Hematopoietic multipotent progenitor cell treated with erythropoietin and hydrocortisone succinate and interleukin-3 and kit ligand, for 17 days (in vitro differentiated cells): ENCODE data around the gene NUP133.
"Not testable (repeated sequence)": the region's sequence is repeated elsewhere in the genome, so short reads cannot be mapped to it uniquely, and the experiment has no call there.

Experiments used
- DNase-seq: peaks from one replicate; pipeline ENCODE4 v3.0.0-alpha.2; 2015; ENCODE audit warnings: low spot score

Gene NUP133

DNA sequence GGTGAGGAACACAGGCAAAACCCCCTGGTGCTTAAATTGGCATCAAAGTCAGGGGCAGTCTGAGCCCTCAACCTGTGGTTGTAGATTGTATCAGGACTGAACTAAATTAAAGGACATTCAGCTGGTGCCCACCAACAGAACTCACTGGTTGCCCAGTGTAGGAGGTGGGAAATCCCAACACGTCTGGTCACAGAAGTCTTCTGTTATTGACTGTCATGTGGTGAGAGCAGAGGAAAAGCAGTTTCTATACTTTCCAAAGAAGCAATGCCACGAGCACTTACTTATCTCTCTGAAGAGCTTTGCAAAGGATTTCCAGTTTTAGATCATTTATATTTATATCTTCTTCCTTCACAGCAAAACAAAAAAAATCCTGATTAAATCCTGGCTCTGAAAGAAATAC lies 59.3 kb downstream of the NUP133 start:
- DNase-seq: no peak

GRCh38 chr1:229448354-229448753 lies 59.8 kb downstream of the NUP133 start:
- DNase-seq: no peak

- DNase-seq: no peak
These were observed 60.3 kb downstream of the NUP133 start for GRCh38 chr1:229447809-229448252.

DNA sequence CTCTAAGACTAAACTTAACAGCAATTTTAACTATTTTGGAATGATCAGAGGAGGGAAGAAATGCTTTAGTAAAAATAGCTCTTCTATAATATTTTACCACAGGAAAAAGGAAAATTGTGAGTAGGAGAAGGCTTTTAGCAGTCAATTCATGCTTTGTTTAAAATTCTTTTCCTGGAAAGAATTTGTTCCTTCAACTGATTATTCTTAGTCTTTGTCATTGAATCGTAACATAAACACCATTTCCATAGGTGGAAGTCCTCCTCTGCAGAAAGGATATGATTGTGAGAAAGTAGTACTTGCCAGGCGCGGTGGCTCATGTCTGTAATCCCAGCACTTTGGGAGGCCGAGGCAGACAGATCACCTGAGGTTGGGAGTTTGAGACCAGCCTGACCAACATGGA lies 62.3 kb downstream of the NUP133 start:
- no peak for DNase-seq

GRCh38 chr1:229440851-229441537 lies 67.1 kb downstream of the NUP133 start:
- no peak for DNase-seq

DNA sequence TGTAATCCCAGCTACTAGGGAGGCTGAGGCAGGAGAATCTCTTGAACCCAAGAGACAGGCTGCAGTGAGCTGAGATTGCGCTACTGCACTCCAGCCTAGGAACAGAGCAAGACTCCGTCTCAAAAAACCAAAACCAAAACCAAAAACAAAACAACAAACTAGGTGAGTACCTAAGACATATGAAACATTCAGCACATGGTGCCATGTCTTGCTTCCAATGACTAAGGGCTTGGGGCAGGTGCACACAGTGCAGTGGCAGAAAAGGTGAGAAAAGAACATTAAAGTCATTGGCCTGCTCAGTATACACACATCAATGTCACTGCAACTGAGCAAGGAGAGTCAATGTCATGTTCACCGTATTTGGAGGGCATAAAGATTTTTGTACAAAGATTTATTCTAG lies 70.1 kb downstream of the NUP133 start:
- DNase-seq: no peak

DNA sequence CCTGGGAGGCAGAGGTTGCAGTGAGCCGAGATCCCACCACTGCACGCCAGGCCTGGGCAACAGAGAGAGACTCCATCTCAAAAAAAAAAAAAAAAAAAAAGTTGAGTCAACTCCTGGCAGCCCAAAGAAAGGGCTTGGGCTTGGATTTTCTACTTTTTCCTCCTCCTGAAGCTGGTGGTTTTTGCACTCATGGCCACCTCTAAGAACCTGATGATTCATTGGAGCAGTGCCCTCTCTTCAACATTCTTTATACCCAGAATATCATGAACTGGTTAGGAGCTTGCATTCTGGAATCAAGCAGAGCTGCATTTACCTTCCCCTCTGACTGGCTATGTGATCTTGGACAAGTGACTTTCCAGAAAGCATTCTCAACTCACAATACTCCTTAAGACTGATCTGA lies 70.7 kb downstream of the NUP133 start:
- no peak for DNase-seq

DNA sequence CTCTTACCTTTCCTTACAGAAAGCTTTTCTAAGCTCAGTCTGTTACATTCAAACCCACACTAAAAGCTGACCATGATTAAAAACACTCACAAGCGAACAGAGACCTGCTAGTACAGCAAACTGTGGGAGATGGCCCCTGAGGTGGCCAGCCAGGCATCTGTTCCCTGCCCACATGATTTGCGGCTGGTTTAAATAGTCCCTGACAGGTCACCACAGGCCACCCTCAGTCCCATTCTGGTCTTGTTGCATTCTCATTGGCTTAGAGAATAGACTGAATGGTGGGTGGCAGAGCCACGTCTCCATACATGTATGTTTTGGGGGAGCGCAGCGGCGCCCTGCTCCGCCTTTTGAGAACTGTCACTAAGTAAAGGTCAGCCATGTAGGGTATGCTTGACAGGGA lies 71.9 kb downstream of the NUP133 start:
- no peak for DNase-seq

DNA sequence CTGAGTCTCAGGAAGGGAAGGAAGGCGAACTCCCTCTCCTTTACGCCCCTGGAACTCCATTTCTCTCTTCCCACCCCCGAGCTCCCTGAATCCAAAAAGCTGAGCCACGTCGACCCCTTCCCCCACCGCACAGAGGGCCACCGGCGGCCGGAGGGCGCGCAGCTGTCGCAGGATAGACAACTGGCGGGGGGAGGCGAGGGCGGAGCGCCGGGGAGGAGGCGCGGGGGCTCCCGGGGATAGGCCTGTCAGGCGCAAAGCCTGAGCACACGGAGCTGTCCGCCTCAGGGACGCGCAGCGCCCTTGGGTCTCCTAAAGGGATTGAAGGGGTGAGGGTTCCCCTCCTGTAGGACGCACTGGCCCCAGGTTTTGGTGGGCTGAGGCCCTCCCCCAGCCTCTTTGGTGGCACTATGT lies 73.5 kb downstream of the NUP133 start:
- no peak for DNase-seq

- no peak for DNase-seq
These were observed 74.0 kb downstream of the NUP133 start, which contains the start of gene ACTA1 for GRCh38 chr1:229434005-229434640. Gene ACTA1, minus strand, starts transcription at chr1:229434094. Its CDS starts 979 bp downstream, at chr1:229433115.

DNA sequence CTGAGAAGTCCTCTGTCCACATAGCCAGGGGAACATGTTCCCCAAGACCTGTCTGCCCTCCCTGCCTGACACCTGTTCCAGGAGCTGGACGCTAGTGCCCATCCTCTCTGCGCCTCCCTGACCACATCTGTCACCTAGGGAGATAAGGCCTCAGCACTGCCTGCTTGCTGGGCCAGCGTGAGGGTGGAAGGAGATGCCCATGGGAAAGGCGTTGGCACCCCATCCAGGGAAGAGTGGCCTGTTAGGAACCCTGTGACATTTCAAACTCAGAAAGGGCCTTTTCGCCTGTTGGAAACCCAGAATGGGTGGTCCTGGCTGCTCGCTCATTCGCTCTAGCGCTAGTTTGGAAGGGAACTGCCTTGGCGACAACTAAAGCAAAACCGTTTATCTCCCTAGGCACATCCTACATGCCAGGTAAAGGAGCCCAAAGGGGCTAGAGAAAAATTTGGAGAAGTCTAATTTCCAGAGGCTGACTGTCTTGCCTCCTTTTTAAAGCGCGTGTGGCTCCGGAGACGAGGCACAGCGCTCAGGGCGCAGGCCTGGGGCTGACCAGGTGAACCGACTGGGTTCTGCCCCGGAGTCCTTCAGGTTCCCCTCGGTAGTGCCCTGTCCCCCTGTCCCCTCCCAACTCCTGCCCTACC lies 74.7 kb downstream of the NUP133 start:
- DNase-seq: no peak

DNA sequence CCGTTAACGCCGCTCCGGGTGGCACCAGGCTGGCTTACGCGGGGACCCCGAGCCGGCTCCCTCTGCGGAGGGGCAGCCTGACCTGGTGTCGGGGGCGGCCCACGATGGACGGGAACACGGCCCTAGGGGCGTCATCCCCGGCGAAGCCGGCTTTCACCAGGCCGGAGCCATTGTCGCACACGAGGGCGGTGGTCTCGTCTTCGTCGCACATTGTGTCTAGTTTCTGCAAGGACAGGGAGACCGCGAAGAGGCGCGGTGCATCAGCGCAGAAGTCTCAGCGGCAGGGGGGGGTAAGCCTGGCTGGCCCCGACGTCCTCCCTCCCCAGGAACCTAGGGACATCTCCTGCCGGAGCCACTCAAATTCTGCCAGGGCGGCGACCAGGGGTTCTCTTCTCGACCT lies 75.2 kb downstream of the NUP133 start:
- DNase-seq: no peak

GRCh38 chr1:229432116-229432461 lies 76.1 kb downstream of the NUP133 start:
- DNase-seq: no peak

DNA sequence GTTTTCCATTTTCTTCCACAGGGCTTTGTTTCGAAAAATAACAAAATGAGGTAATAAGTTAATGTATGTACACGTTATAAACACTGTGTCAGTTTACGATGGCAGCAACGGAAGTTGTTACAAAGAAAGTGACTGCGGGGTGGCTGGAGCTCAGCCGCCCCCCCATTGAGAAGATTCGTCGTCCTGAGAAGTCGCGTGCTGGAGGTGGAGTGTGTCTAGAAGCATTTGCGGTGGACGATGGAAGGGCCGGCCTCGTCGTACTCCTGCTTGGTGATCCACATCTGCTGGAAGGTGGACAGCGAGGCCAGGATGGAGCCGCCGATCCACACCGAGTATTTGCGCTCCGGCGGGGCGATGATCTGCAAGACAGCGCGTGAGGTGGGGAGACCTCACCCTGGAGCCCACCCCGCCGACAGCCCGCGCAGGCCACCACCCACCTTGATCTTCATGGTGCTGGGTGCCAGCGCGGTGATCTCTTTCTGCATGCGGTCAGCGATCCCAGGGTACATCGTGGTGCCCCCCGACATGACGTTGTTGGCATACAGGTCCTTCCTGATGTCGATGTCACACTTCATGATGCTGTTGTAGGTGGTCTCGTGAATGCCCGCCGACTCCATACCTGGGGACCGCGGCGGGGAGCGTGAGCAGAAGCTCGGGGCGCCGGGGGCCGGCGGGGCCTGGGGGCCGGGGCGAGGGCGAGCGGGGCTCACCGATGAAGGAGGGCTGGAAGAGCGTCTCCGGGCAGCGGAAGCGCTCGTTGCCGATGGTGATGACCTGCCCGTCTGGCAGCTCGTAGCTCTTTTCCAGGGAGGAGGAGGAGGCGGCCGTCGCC lies 76.6 kb downstream of the NUP133 start:
- DNase-seq: no peak

DNA sequence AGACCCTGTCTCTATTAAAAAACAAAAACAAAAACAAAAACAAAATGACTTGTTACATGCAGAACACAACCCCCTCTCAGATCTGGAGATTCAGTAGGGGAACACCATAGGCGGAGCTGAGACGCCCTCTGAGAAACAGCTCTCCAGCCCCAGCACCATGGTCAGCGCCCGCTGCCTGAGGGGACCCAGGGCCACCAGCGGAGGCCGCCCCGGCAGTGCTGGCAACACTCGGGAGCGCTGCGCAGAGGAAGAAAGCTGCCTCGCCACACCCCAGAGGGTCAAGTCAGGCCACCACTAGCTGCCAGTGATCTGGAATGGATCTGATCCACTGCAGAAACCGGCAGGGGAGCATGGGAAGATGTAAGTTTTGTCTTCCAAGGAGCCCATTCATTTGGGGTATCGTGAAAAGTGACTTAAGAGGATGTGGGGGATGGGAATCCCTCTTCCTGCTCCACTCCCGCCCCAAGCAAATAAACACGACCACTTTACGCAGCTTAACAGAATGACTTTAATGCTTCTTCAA lies 77.3 kb downstream of the NUP133 start:
- no peak for DNase-seq

GRCh38 chr1:229428256-229428655 lies 79.9 kb downstream of the NUP133 start:
- no peak for DNase-seq

DNA sequence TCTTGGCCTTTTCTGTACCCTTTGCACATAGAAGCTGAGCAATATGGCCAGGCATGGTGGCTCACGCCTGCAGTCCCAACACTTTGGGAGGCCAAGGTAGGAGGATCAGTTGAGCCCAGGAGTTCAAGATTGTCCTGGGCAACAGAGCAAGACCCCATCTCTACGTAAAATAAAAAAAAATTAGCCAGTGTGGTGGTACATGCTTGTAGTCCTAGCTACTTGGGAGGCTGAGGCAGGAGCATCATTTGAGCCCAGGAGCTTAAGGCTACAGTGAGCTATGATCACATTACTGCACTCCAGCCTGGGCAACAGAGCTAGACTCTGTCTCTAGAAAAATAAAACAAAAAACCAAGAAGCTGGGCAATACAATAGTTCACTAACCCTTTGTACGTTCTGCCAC lies 80.6 kb downstream of the NUP133 start:
- no peak for DNase-seq

DNA sequence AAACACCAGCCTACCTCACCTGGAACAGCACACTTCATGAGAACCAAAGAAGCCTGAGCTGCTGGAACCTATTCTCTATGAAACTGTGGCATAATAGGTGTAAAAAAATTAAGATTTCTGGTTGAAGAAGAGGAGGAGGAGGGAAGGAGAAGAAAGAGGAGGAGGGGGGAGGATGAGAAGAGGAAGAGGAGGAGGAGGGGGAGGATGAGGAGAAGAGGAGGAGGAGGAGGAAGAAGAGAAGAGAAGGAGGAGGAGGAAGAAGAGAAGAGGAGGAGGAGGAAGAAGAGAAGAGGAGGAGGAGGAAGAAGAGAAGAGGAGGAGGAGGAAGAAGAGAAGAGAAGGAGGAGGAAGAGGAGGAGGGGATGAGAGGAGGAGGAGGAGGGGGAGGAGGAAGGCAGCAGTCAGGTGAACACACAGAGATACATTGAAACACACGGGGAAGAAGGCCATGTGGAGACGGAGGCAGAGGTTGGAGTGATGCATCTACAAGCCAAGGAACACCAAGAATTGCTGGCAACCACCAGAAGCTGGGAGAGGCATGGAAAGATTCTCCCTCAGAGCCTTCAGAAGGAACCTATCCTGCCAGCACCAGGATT lies 82.5 kb downstream of the NUP133 start:
- DNase-seq: no peak

GRCh38 chr1:229420765-229421164 lies 87.4 kb downstream of the NUP133 start:
- DNase-seq: no peak

- DNase-seq: no peak
These were observed 87.9 kb downstream of the NUP133 start for GRCh38 chr1:229420224-229420623.

- not testable (repeated sequence) for DNase-seq
These were observed 89.6 kb downstream of the NUP133 start for GRCh38 chr1:229418586-229418985.

- DNase-seq: not testable (repeated sequence)
These were observed 95.3 kb downstream of the NUP133 start for GRCh38 chr1:229412810-229413209.
